ENCODE results near the gene SH3BGR. TPM values are rescaled to one million over a fixed set of nuclear protein-coding genes. Genes with fewer than 3 reads are reported as not detected.

Gene SH3BGR
- total RNA-seq, 1 donor from 2014 or later, result 0.33 TPM

- intact Hi-C loops (cut with micrococcal nuclease), result no loop called here
These were observed 28.5 kb downstream of the SH3BGR start for GRCh38 chr21:39480271-39480670.

GRCh38 chr21:39481886-39482285 lies 30.1 kb downstream of the SH3BGR start:
- ATAC-seq (ENCODE audit: low read depth), result no peak
- Mint-ChIP-seq H3K4me3 (no peak overlapping the region), H3K4me1 (no peaks in the 10 kb centered on the region), H3K27me3 (no peaks in the 10 kb centered on the region), H3K36me3 (ENCODE audit: low read depth) (no peaks in the 10 kb centered on the region), H3K9me3 (no peaks in the 10 kb centered on the region), H3K27ac (no peak overlapping the region)
- intact Hi-C loops (cut with micrococcal nuclease), result no loop called here
- ChIA-PET CTCF (no interaction called here), POLR2A (no interaction called here)
- no peak for DNase-seq
- no peak for TF ChIP-seq CTCF (IDR thresholded peaks at IDR 0.05)

More at GRCh38 chr21:39480271-39480670, 28.5 kb downstream of the SH3BGR start:
- no peak for TF ChIP-seq CTCF (IDR thresholded peaks at IDR 0.05)
- Mint-ChIP-seq H3K4me1 (no peaks in the 10 kb centered on the region), H3K4me3 (no peak overlapping the region), H3K27me3 (no peaks in the 10 kb centered on the region), H3K27ac (no peak overlapping the region), H3K36me3 (ENCODE audit: low read depth) (no peaks in the 10 kb centered on the region), H3K9me3 (no peaks in the 10 kb centered on the region)
- no peak for DNase-seq
- ChIA-PET CTCF (no interaction called here), POLR2A (no interaction called here)
- ATAC-seq (ENCODE audit: low read depth), result no peak

GRCh38 chr21:39483917-39484316 lies 32.1 kb downstream of the SH3BGR start:
- ChIA-PET POLR2A (no interaction called here), CTCF (no interaction called here)
- H3K27me3 Mint-ChIP-seq, result no peaks in the 10 kb centered on the region
- H3K4me3 Mint-ChIP-seq, result no peak overlapping the region
- H3K36me3 Mint-ChIP-seq (ENCODE audit: low read depth), result no peaks in the 10 kb centered on the region
- ATAC-seq (ENCODE audit: low read depth), result no peak
- no peak overlapping the region for H3K27ac Mint-ChIP-seq
- no peaks in the 10 kb centered on the region for H3K4me1 Mint-ChIP-seq
- no peaks in the 10 kb centered on the region for H3K9me3 Mint-ChIP-seq
- intact Hi-C loops (cut with micrococcal nuclease), result no loop called here
- DNase-seq, result no peak
- TF ChIP-seq CTCF (IDR thresholded peaks at IDR 0.05), result no peak

- no peak for DNase-seq
- H3K27me3 Mint-ChIP-seq, result no peaks in the 10 kb centered on the region
- POLR2A ChIA-PET, result no interaction called here
- CTCF ChIA-PET, result no interaction called here
- no peak overlapping the region for H3K4me3 Mint-ChIP-seq
- H3K27ac Mint-ChIP-seq, result no peak overlapping the region
- no peaks in the 10 kb centered on the region for H3K36me3 Mint-ChIP-seq (ENCODE audit: low read depth)
- no peaks in the 10 kb centered on the region for H3K9me3 Mint-ChIP-seq
- no peak for TF ChIP-seq CTCF (IDR thresholded peaks at IDR 0.05)
- intact Hi-C loops (cut with micrococcal nuclease), result no loop called here
- ATAC-seq (ENCODE audit: low read depth), result no peak
- no peaks in the 10 kb centered on the region for H3K4me1 Mint-ChIP-seq
These were observed 33.0 kb downstream of the SH3BGR start for GRCh38 chr21:39484711-39485276.

GRCh38 chr21:39489380-39489924 lies 37.7 kb downstream of the SH3BGR start:
- Mint-ChIP-seq H3K4me1 (no peaks in the 10 kb centered on the region), H3K36me3 (ENCODE audit: low read depth) (peaks cover 2% of the 10 kb centered on the region), H3K27me3 (no peaks in the 10 kb centered on the region), H3K4me3 (no peak overlapping the region), H3K9me3 (peaks cover 9% of the 10 kb centered on the region), H3K27ac (no peak overlapping the region)
- intact Hi-C loops (cut with micrococcal nuclease), result no loop called here
- ChIA-PET POLR2A (no interaction called here), CTCF (no interaction called here)
- ATAC-seq (ENCODE audit: low read depth) (no peak), DNase-seq (no peak)
- no peak for TF ChIP-seq CTCF (IDR thresholded peaks at IDR 0.05)
